A673 (cell line): Measurements from ENCODE around the gene GOLGA1.

Experiments used
- EZH2 ChIP-seq: fragments of 200-600 bp; sonication (generic); IDR thresholded peaks from 2 replicates; pipeline ENCODE4 v1.6.1; 2017; ENCODE audit warnings: borderline replicate concordance, low read depth, mild to moderate bottlenecking, mixed read lengths, antibody characterized with exemption, low read length; ENCODE audit not compliant: poor library complexity, severe bottlenecking
- TF ChIP-seq, protein P1 (sequence below): fragments of 300-800, 200-600 bp; sonication (generic); conservative IDR thresholded peaks from 2 replicates; pipeline ENCODE4 v1.5.1; 2017; ENCODE audit warnings: low read depth, mild to moderate bottlenecking, antibody characterized with exemption, low read length, moderate library complexity, mixed read lengths

DNA sequence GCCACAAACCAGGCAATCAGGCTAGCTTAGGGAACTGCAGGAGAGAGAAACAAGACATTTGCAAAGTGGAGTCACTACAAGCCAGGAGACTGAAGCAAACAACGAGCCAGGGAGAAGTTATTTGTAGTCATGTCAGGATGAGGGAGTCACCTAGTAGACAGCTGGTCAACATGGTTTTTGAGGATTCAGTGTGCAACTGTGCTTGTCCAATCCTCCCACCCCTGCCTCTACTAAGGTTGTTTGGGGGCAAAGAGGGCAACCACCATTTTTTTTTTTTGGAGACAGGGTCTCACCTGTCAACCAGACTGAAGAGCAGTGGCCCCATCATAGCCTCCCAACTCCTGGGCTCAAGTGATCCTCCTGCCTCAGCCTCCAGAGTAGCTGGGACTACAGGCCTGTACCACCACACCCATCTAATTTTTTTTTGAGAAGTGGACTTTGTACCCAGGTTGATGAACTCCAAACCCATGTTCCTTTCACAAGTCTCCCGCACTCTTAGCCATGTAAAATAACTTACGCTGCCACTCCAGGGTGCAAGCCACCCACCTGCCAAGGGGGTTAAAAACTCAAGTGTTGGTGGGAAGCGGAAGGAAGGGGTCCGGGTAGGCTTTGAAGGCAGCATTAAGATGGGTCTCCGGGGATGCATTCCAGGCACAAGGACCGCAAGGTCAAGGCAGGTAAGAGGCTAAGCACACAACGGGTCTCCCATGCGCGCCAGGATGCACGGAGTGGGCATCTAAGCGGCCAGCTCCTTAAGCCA, 80.1 kb downstream of the GOLGA1 start:
- TF ChIP-seq, protein P1, sequence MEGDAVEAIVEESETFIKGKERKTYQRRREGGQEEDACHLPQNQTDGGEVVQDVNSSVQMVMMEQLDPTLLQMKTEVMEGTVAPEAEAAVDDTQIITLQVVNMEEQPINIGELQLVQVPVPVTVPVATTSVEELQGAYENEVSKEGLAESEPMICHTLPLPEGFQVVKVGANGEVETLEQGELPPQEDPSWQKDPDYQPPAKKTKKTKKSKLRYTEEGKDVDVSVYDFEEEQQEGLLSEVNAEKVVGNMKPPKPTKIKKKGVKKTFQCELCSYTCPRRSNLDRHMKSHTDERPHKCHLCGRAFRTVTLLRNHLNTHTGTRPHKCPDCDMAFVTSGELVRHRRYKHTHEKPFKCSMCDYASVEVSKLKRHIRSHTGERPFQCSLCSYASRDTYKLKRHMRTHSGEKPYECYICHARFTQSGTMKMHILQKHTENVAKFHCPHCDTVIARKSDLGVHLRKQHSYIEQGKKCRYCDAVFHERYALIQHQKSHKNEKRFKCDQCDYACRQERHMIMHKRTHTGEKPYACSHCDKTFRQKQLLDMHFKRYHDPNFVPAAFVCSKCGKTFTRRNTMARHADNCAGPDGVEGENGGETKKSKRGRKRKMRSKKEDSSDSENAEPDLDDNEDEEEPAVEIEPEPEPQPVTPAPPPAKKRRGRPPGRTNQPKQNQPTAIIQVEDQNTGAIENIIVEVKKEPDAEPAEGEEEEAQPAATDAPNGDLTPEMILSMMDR, result no peak
- TF ChIP-seq EZH2, result no peak
